ENCODE results near the gene PARD3B. TPM values are rescaled to one million over a fixed set of nuclear protein-coding genes. Genes with fewer than 3 reads are reported as not detected.

Gene PARD3B
- total RNA-seq, 2 experiments from 2014 or later, result 0.11 to 0.88 TPM

- Mint-ChIP-seq H3K4me1 (ENCODE audit: low read depth) (peaks cover 5% of the 10 kb centered on the region), H3K36me3 (ENCODE audit: low read depth) (no peaks in the 10 kb centered on the region), H3K27me3 (no peaks in the 10 kb centered on the region), H3K4me3 (no peak overlapping the region), H3K9me3 (no peaks in the 10 kb centered on the region), H3K27ac (no peak overlapping the region)
- ATAC-seq (no peak), DNase-seq (peak; percentile 5)
- ChIA-PET CTCF (no interaction called here), POLR2A (no interaction called here)
- intact Hi-C loops (cut with micrococcal nuclease), result no loop called here
- no peak for TF ChIP-seq CTCF (IDR thresholded peaks at IDR 0.05)
Observed at GRCh38 chr2:204840504-204840903, 295.2 kb downstream of the PARD3B start.

- Mint-ChIP-seq H3K27ac (no peak overlapping the region), H3K27me3 (no peaks in the 10 kb centered on the region), H3K4me1 (ENCODE audit: low read depth) (peaks cover 5% of the 10 kb centered on the region), H3K36me3 (ENCODE audit: low read depth) (no peaks in the 10 kb centered on the region), H3K9me3 (no peaks in the 10 kb centered on the region), H3K4me3 (no peak overlapping the region)
- DNase-seq (no peak), ATAC-seq (no peak)
- POLR2A ChIA-PET, result no interaction called here
- intact Hi-C loops (cut with micrococcal nuclease), result no loop called here
- no peak for TF ChIP-seq CTCF (IDR thresholded peaks at IDR 0.05)
- CTCF ChIA-PET, result no interaction called here
Observed at GRCh38 chr2:204842068-204842467, 296.8 kb downstream of the PARD3B start.

- no peak overlapping the region for H3K27ac Mint-ChIP-seq
- H3K9me3 Mint-ChIP-seq, result no peaks in the 10 kb centered on the region
- DNase-seq (peak; percentile 14), ATAC-seq (peak; percentile 67)
- intact Hi-C loops (cut with micrococcal nuclease), result no loop called here
- ChIA-PET CTCF (no interaction called here), POLR2A (no interaction called here)
- no peak for TF ChIP-seq CTCF (IDR thresholded peaks at IDR 0.05)
- peaks cover 5% of the 10 kb centered on the region for H3K4me1 Mint-ChIP-seq (ENCODE audit: low read depth)
- no peak overlapping the region for H3K4me3 Mint-ChIP-seq
- H3K36me3 Mint-ChIP-seq (ENCODE audit: low read depth), result no peaks in the 10 kb centered on the region
- no peaks in the 10 kb centered on the region for H3K27me3 Mint-ChIP-seq
Observed at GRCh38 chr2:204842661-204843485, 297.6 kb downstream of the PARD3B start.

- POLR2A ChIA-PET, result no interaction called here
- no peak overlapping the region for H3K4me3 Mint-ChIP-seq
- no peaks in the 10 kb centered on the region for H3K36me3 Mint-ChIP-seq (ENCODE audit: low read depth)
- no peak for TF ChIP-seq CTCF (IDR thresholded peaks at IDR 0.05)
- intact Hi-C loops (cut with micrococcal nuclease), result no loop called here
- DNase-seq (no peak), ATAC-seq (no peak)
- no peaks in the 10 kb centered on the region for H3K9me3 Mint-ChIP-seq
- H3K4me1 Mint-ChIP-seq (ENCODE audit: low read depth), result peaks cover 2% of the 10 kb centered on the region
- no peak overlapping the region for H3K27ac Mint-ChIP-seq
- CTCF ChIA-PET, result no interaction called here
- no peaks in the 10 kb centered on the region for H3K27me3 Mint-ChIP-seq
Observed at GRCh38 chr2:204846471-204846870, 301.2 kb downstream of the PARD3B start.

- no peak for TF ChIP-seq CTCF (IDR thresholded peaks at IDR 0.05)
- ATAC-seq, result no peak
- intact Hi-C loops (cut with micrococcal nuclease), result no loop called here
- no peak for DNase-seq
- Mint-ChIP-seq H3K27me3 (no peaks in the 10 kb centered on the region), H3K4me1 (ENCODE audit: low read depth) (no peaks in the 10 kb centered on the region), H3K36me3 (ENCODE audit: low read depth) (no peaks in the 10 kb centered on the region), H3K4me3 (no peak overlapping the region), H3K27ac (no peak overlapping the region), H3K9me3 (no peaks in the 10 kb centered on the region)
- ChIA-PET CTCF (no interaction called here), POLR2A (no interaction called here)
Observed at GRCh38 chr2:204849892-204850291, 304.6 kb downstream of the PARD3B start.
